Suprapubic skin (tissue), 3 donors: ENCODE measurements around the gene BANP.

ENCODE experiments used
- EP300 ChIP-seq: sonication (generic); formaldehyde crosslinking; IDR thresholded peaks from one replicate; pipeline ENCODE4 v1.6.1; 2017; ENCODE audit warnings: antibody characterized with exemption
- POLR2A ChIP-seq, 2 donors: fragments of 450-650 bp; IDR thresholded peaks; one replicate each; pipeline ENCODE4 v1.6.1; 2017; ENCODE audit warnings: antibody characterized with exemption in 2 of 2, mild to moderate bottlenecking in 2 of 2, moderate library complexity in 2 of 2
- TF ChIP-seq, protein P1 (sequence below), 2 donors: fragments of 200-600 bp in 1 of 2; fragments of 450-650 bp in 1 of 2; sonication (generic) in 1 of 2; IDR thresholded peaks; one replicate each; pipeline ENCODE4 v1.5.1; 2016 to 2019; ENCODE audit warnings: antibody characterized with exemption in 2 of 2, mild to moderate bottlenecking in 1 of 2, moderate library complexity in 1 of 2

DNA sequence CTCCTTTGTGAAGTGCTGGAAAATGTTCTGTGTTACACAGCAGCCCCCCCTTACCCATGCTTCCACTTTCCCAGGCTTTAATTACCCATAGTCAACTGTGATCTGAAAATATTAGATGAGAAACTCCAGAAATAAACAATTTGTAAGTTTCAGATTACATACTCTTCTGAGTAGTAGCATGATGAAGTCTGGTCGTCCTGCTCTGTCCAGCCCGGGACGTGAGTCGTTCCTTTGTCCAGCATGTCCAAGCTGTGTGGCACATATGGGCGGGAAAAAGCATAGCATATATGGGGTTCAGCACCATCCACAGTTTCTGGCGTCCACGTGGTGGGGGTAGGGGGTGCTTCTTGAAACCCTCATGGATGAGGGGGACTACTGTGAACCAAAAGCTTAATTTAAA lies 83.5 kb downstream of the BANP start:
- TF ChIP-seq, protein P1, sequence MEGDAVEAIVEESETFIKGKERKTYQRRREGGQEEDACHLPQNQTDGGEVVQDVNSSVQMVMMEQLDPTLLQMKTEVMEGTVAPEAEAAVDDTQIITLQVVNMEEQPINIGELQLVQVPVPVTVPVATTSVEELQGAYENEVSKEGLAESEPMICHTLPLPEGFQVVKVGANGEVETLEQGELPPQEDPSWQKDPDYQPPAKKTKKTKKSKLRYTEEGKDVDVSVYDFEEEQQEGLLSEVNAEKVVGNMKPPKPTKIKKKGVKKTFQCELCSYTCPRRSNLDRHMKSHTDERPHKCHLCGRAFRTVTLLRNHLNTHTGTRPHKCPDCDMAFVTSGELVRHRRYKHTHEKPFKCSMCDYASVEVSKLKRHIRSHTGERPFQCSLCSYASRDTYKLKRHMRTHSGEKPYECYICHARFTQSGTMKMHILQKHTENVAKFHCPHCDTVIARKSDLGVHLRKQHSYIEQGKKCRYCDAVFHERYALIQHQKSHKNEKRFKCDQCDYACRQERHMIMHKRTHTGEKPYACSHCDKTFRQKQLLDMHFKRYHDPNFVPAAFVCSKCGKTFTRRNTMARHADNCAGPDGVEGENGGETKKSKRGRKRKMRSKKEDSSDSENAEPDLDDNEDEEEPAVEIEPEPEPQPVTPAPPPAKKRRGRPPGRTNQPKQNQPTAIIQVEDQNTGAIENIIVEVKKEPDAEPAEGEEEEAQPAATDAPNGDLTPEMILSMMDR (IDR thresholded peaks at IDR 0.05) = no peak
- TF ChIP-seq POLR2A (IDR thresholded peaks at IDR 0.05) = no peak
- TF ChIP-seq EP300 = no peak
